ENCODE results near the gene SORL1-AS1.

The SORL1-AS1 gene

GRCh38 chr11:121389651-121390050, 63.1 kb downstream of the SORL1-AS1 start:
- DNase-seq (ENCODE audit: low read depth), result no peak

All from non-pigmented ciliary epithelial cell (primary cell).